OCI-LY3 (cell line): ENCODE data around the gene FAM83G.

Experiments used
- H2AFZ ChIP-seq: fragments of 200-600, 300-600 bp; shearing (Covaris generic); 2 replicates; pipeline ENCODE4 v1.6.0; 2014; ENCODE audit warnings: antibody characterized with exemption, low read depth, low read length
- H3K27ac ChIP-seq: fragments of 200-600, 300-600 bp; sonication (generic); 2 replicates; pipeline ENCODE4 v1.5.1; 2014; ENCODE audit warnings: mild to moderate bottlenecking, low read length, moderate library complexity, mixed read lengths
- H3K27me3 ChIP-seq: fragments of 200-600, 300-600 bp; sonication (generic); 2 replicates; pipeline ENCODE4 v1.6.1; 2014; ENCODE audit warnings: low read depth, low read length, mixed read lengths
- H3K36me3 ChIP-seq: fragments of 200-600, 300-600 bp; sonication (generic); replicated peaks from 2 replicates; pipeline ENCODE3; 2014; ENCODE audit warnings: low read depth, low read length, mixed read lengths
- H3K4me1 ChIP-seq: fragments of 300-600, 200-600 bp; sonication (generic); 2 replicates; pipeline ENCODE4 v1.6.1; 2014; ENCODE audit warnings: low read length, mixed read lengths
- H3K4me2 ChIP-seq: fragments of 200-600, 300-600 bp; sonication (generic); 2 replicates; pipeline ENCODE4 v1.6.1; 2014; ENCODE audit warnings: low read length, mixed read lengths
- H3K4me3 ChIP-seq: fragments of 300-600, 200-600 bp; sonication (generic); 2 replicates; pipeline ENCODE4 v1.5.1; 2014; ENCODE audit warnings: antibody characterized with exemption, mild to moderate bottlenecking, low read length, moderate library complexity
- H3K79me2 ChIP-seq: fragments of 300-600, 200-600 bp; shearing (Covaris generic); 2 replicates; pipeline ENCODE4 v1.6.1; 2014; ENCODE audit warnings: mild to moderate bottlenecking, low read length, mixed read lengths
- H3K9ac ChIP-seq: fragments of 300-600, 200-600 bp; shearing (Covaris generic); 2 replicates; pipeline ENCODE4 v1.6.0; 2014; ENCODE audit warnings: mild to moderate bottlenecking, low read length, moderate library complexity
- H3K9me3 ChIP-seq: fragments of 200-600, 300-600 bp; shearing (Covaris generic); 2 replicates; pipeline ENCODE4 v1.6.1; 2014; ENCODE audit warnings: low read length, mixed read lengths; ENCODE audit not compliant: insufficient read depth
- H4K20me1 ChIP-seq: fragments of 200-600, 300-600 bp; sonication (generic); 2 replicates; pipeline ENCODE4 v1.6.1; 2016; ENCODE audit warnings: low read length, mixed read lengths; ENCODE audit not compliant: insufficient read depth
- EZH2phosphoT487 ChIP-seq: fragments of 200-600 bp; shearing (Covaris generic); IDR thresholded peaks from 2 replicates; pipeline ENCODE4 v1.6.1; 2018; ENCODE audit warnings: antibody characterized with exemption, mixed run types, low read depth
- TF ChIP-seq, protein P1 (sequence below): fragments of 200-600, 300-600 bp; sonication (generic); IDR thresholded peaks from 2 replicates; pipeline ENCODE4 v1.5.1; 2014; ENCODE audit warnings: antibody characterized with exemption, low read length, low read depth

The FAM83G gene

DNA sequence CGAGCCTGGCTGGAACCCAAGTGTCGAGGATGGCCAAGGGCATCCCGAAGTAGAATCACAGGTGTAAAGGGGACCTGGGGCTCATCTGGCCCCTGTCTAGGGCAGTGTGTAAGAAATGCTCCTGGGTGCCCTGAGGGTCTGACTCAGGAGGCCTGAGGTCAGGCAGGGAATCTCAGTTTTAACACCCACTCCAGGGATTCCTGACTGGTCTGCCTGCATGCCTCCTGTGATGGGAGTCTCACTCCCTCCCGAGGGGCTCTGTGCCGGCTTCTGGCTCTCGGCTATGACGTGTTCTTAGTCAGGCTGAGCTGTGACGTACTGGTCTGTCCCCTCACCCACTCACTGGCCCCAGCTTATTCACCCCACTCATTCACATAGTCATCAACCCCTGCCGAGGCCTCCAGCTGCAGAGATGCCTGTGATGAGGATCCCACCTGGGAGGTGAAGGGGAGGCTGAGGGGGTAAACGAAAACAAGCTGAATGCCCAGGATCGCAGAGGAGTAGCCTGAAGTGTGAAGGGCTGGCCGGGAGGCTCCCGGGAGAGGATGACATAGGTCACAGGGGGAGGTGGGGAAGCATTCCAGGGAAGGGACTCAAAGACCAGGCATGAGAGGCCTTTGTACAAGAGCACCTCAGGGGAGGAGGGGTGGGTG, 23.8 kb downstream of the FAM83G start:
- TF ChIP-seq, protein P1, sequence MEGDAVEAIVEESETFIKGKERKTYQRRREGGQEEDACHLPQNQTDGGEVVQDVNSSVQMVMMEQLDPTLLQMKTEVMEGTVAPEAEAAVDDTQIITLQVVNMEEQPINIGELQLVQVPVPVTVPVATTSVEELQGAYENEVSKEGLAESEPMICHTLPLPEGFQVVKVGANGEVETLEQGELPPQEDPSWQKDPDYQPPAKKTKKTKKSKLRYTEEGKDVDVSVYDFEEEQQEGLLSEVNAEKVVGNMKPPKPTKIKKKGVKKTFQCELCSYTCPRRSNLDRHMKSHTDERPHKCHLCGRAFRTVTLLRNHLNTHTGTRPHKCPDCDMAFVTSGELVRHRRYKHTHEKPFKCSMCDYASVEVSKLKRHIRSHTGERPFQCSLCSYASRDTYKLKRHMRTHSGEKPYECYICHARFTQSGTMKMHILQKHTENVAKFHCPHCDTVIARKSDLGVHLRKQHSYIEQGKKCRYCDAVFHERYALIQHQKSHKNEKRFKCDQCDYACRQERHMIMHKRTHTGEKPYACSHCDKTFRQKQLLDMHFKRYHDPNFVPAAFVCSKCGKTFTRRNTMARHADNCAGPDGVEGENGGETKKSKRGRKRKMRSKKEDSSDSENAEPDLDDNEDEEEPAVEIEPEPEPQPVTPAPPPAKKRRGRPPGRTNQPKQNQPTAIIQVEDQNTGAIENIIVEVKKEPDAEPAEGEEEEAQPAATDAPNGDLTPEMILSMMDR = no peak
- no peak for TF ChIP-seq EZH2phosphoT487
- Histone ChIP-seq H4K20me1 (no peaks in the 10 kb centered on the region), H3K27ac (no peak overlapping the region), H3K4me3 (no peak overlapping the region), H3K79me2 (no peaks in the 10 kb centered on the region), H3K9ac (no peak overlapping the region), H2AFZ (no peak overlapping the region), H3K9me3 (no peaks in the 10 kb centered on the region), H3K27me3 (no peaks in the 10 kb centered on the region), H3K4me2 (no peak overlapping the region), H3K36me3 (no peaks in the 10 kb centered on the region), H3K4me1 (no peaks in the 10 kb centered on the region)

GRCh38 chr17:18978655-18979054, 25.9 kb downstream of the FAM83G start:
- no peaks in the 10 kb centered on the region for H3K27me3 ChIP-seq
- H2AFZ ChIP-seq = no peak overlapping the region
- H3K79me2 ChIP-seq = no peaks in the 10 kb centered on the region
- no peaks in the 10 kb centered on the region for H3K36me3 ChIP-seq
- no peaks in the 10 kb centered on the region for H3K9me3 ChIP-seq
- no peaks in the 10 kb centered on the region for H3K4me1 ChIP-seq
- no peaks in the 10 kb centered on the region for H4K20me1 ChIP-seq
- H3K9ac ChIP-seq = no peak overlapping the region
- H3K4me2 ChIP-seq = no peak overlapping the region
- TF ChIP-seq EZH2phosphoT487 = no peak
- TF ChIP-seq, protein P1 = no peak
- no peak overlapping the region for H3K4me3 ChIP-seq
- H3K27ac ChIP-seq = no peak overlapping the region

DNA sequence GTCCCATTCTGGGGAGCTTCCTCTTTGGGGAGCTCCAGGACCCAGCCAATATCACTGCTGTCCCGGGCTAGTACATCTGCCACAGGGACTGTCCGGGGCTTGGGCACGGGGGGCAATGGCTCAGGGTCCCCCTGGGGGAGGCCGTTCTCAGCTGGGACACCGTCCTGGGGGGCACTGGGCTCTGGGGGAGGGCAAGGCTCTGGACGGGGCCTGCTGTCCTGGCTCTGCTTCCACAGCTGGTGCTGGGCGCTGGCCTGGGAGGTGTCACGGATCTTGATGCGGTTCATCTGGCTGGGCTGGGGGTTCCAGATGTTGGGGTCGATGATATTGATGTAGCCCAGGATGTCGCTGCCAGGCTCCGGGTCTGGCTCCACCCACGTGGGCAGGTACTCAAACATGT, 26.5 kb downstream of the FAM83G start:
- no peaks in the 10 kb centered on the region for H3K9me3 ChIP-seq
- no peak overlapping the region for H3K27ac ChIP-seq
- no peaks in the 10 kb centered on the region for H3K36me3 ChIP-seq
- no peaks in the 10 kb centered on the region for H3K4me1 ChIP-seq
- H4K20me1 ChIP-seq = no peaks in the 10 kb centered on the region
- H3K79me2 ChIP-seq = no peaks in the 10 kb centered on the region
- H2AFZ ChIP-seq = no peak overlapping the region
- no peak for TF ChIP-seq EZH2phosphoT487
- TF ChIP-seq, protein P1 = no peak
- no peak overlapping the region for H3K4me3 ChIP-seq
- H3K9ac ChIP-seq = no peak overlapping the region
- no peak overlapping the region for H3K4me2 ChIP-seq
- no peaks in the 10 kb centered on the region for H3K27me3 ChIP-seq

DNA sequence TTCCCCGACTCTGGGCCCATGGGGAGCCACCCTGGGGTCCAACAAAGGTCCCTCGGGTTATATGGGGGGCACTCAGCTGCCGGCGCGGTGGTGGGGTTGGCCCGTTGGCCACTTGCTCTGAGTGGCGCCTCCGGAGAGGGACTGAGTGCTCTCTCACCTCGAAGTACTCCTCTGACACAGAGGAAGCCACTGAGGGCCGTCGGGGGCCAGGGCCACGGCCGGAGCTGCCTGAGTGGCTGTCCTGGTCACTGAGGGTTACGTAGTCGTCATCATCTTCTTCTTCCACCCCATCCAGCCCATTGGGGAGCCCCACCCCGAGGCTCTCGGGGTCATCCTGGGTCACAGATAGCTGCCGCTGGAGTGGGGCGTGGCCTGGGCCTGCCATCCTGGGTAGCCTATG, 26.9 kb downstream of the FAM83G start:
- TF ChIP-seq EZH2phosphoT487 = no peak
- TF ChIP-seq, protein P1 = no peak
- Histone ChIP-seq H3K4me2 (no peak overlapping the region), H3K27me3 (no peaks in the 10 kb centered on the region), H2AFZ (no peak overlapping the region), H3K4me3 (no peak overlapping the region), H3K9me3 (no peaks in the 10 kb centered on the region), H3K4me1 (no peaks in the 10 kb centered on the region), H3K27ac (no peak overlapping the region), H3K36me3 (no peaks in the 10 kb centered on the region), H3K79me2 (no peaks in the 10 kb centered on the region), H3K9ac (no peak overlapping the region), H4K20me1 (no peaks in the 10 kb centered on the region)
